BJ (cell line): Measurements from ENCODE around the gene DTHD1. TPM values are rescaled to one million over a fixed set of nuclear protein-coding genes. Genes with fewer than 3 reads are reported as not detected.

Experiments used
- CTCF ChIA-PET: fragments of 350-600 bp; formaldehyde crosslinking; extraction: SDS; loops from one replicate; lab custom pipeline; 2021; ENCODE audit warnings: antibody characterized with exemption, inconsistent platforms; lab: Yijun Ruan, JAX
- POLR2A ChIA-PET: fragments of 300-600 bp; sonication (Branson Sonifier 250); formaldehyde crosslinking; extraction: SDS; loops from one replicate; lab custom pipeline; 2021; ENCODE audit warnings: antibody characterized with exemption; lab: Charles Lee
- DNase-seq: peaks from one replicate; pipeline ENCODE4 v3.0.0-alpha.2; 2011; ENCODE audit warnings: low read depth
- H3K27me3 ChIP-seq: 2 replicates; pipeline ENCODE4 v1.6.0; 2011; ENCODE audit warnings: low read length; ENCODE audit not compliant: control insufficient read depth, insufficient read depth
- H3K36me3 ChIP-seq: 2 replicates; pipeline ENCODE4 v1.5.1; 2011; ENCODE audit warnings: low read length; ENCODE audit not compliant: control insufficient read depth, insufficient read depth
- H3K4me3 ChIP-seq: 2 replicates; pipeline ENCODE4 v1.5.1; 2011; ENCODE audit warnings: low read depth, mild to moderate bottlenecking, control low read depth, low read length
- polyA plus RNA-seq: library from polyadenylated mRNA; depleted of rRNA; stranded (reverse); fragments of >200 nt; gene quantifications from 2 replicates; pipeline ENCODE4 v1.2.3, GENCODE V29; 2011
- TF ChIP-seq, protein P1 (sequence below): IDR thresholded peaks from 2 replicates; pipeline ENCODE4 v1.5.1; 2011; ENCODE audit warnings: low read depth, mild to moderate bottlenecking, control low read depth, inconsistent platforms, low read length, moderate library complexity; ENCODE audit not compliant: insufficient read depth

DTHD1 gene
- polyA plus RNA-seq, 1 experiment: not detected

- POLR2A ChIA-PET: no interaction called here
- no peaks in the 10 kb centered on the region for H3K27me3 ChIP-seq
- CTCF ChIA-PET: no interaction called here
- H3K36me3 ChIP-seq: no peaks in the 10 kb centered on the region
- TF ChIP-seq, protein P1, sequence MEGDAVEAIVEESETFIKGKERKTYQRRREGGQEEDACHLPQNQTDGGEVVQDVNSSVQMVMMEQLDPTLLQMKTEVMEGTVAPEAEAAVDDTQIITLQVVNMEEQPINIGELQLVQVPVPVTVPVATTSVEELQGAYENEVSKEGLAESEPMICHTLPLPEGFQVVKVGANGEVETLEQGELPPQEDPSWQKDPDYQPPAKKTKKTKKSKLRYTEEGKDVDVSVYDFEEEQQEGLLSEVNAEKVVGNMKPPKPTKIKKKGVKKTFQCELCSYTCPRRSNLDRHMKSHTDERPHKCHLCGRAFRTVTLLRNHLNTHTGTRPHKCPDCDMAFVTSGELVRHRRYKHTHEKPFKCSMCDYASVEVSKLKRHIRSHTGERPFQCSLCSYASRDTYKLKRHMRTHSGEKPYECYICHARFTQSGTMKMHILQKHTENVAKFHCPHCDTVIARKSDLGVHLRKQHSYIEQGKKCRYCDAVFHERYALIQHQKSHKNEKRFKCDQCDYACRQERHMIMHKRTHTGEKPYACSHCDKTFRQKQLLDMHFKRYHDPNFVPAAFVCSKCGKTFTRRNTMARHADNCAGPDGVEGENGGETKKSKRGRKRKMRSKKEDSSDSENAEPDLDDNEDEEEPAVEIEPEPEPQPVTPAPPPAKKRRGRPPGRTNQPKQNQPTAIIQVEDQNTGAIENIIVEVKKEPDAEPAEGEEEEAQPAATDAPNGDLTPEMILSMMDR: no peak
- DNase-seq: no peak
- H3K4me3 ChIP-seq: no peak overlapping the region
Observed at GRCh38 chr4:36313703-36314102, 32.3 kb downstream of the DTHD1 start.

GRCh38 chr4:36316607-36317006 lies 35.2 kb downstream of the DTHD1 start:
- no peak for DNase-seq
- no peaks in the 10 kb centered on the region for H3K27me3 ChIP-seq
- no peaks in the 10 kb centered on the region for H3K36me3 ChIP-seq
- CTCF ChIA-PET: interaction anchor here (0.6 kb wide), 1 partner anchor 362 kb away, joined by 3 read pairs; no protein-coding TSS in a partner anchor
- no peak overlapping the region for H3K4me3 ChIP-seq
- TF ChIP-seq, protein P1: no peak
- POLR2A ChIA-PET: no interaction called here

DNA sequence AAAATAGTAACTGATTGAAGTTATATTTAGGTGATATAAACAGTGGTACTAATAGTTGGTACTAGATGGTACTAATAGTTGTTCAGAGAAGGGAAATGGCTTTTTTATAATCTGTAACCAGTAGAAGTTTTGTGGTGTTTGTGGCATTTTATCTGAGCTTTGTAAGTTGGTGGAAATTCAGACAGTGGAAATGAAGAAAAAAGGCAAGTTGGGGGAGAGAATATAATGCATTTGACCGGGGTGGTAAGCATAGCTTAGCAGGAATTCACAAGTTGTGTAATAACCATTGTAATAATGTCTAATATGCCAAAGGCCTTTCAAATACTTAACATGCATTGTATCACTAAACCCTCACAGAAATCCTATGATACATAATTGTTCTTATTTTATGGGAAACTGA lies 36.3 kb downstream of the DTHD1 start:
- DNase-seq: no peak
- no peaks in the 10 kb centered on the region for H3K36me3 ChIP-seq
- ChIA-PET POLR2A (no interaction called here), CTCF (no interaction called here)
- H3K4me3 ChIP-seq: no peak overlapping the region
- H3K27me3 ChIP-seq: no peaks in the 10 kb centered on the region
- TF ChIP-seq, protein P1: no peak

GRCh38 chr4:36320117-36320896 lies 38.9 kb downstream of the DTHD1 start:
- no peak for DNase-seq
- TF ChIP-seq, protein P1: no peak
- CTCF ChIA-PET: no interaction called here
- H3K4me3 ChIP-seq: no peak overlapping the region
- POLR2A ChIA-PET: no interaction called here
- H3K27me3 ChIP-seq: no peaks in the 10 kb centered on the region
- no peaks in the 10 kb centered on the region for H3K36me3 ChIP-seq

DNA sequence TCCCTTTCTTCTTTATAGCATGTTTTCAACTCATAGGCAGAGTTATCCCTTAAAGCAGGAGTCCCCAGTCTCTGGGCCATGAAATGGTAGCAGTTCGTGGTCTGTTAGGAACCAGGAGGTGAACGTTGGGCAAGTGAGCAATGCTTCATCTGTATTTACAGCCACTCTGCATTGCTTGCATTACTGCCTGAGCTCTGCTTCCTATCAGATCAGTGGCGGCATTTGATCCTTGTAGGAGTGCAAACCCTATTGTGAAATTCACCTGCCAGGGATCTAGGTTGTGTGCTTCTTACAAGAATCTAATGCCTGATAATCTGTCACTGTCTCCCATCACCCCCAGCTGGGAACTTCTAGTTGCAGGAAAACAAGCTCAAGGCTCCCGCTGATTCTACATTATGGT lies 39.8 kb downstream of the DTHD1 start:
- no peak overlapping the region for H3K4me3 ChIP-seq
- ChIA-PET POLR2A (no interaction called here), CTCF (no interaction called here)
- no peaks in the 10 kb centered on the region for H3K36me3 ChIP-seq
- no peak for DNase-seq
- H3K27me3 ChIP-seq: no peaks in the 10 kb centered on the region
- TF ChIP-seq, protein P1: no peak
